ENCODE data around the gene CT47A1.
"Not testable (repeated sequence)": the region's sequence is repeated elsewhere in the genome, so short reads cannot be mapped to it uniquely, and the experiment has no call there.

The CT47A1 gene

DNA sequence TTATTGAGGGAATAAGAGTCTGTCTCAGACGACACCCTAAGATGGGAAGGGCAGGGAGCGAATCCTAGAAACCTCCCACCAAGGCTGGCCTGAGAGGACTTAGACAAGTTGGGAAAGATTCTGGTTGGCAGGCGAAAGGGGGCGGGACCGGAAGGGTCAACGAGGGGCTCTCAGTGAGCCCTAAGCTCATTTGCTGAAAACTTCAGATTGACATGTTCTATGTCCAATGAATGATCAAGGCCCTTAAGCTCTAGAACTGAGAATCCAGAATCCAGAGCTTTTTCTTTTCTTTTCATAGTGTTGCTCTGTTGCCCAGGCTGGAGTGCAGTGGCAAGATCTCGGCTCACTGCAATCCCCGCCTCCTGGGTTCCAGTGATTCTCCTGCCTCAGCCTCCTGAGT, at the start of gene CT47A1:
Gene CT47A1 (minus strand): TSS at position 101 of the 400 bp plus-strand sequence. CDS start 231 bp downstream, outside the sequence.
- DNase-seq, result not testable (repeated sequence)

DNA sequence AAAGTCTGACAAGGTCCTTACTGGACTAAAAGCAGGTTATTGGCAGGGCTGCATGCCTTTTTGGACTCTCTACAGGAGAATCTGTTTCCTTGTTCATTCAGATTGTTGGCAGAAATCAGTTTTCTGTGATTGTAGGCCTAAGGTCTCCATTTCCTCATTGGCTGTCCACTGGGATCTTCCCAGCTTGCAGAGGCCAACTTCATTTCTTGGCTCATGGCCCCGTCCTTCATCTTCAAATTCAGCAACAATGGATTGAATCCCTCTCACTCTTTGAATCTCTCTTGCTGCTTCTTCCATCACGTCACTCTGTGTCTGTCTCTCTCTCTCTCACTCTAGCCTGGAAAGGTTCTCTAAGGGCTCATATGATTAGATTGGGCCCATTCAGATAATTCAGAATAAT, 47.0 kb upstream of the CT47A1 start:
- no peak for DNase-seq

DNA sequence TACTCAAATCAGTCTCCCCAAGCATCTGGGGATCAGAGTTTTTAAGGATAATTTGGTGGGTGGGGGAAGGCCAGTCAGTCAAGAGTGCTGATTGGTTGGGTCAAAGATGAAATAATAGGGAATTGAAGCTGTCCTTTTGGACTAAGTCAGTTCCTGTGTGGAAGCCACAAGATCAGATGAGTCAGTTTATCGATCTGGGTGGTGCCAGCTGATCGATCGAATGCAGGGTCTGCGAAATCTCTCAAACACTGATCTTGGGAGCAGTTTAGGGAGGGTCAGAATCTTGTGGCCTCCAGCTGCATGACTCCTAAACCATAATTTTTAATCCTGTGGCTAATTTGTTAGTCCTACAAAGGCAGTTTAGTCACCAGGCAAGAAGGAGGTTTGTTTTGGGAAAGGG, 44.5 kb upstream of the CT47A1 start:
- DNase-seq, result no peak

DNA sequence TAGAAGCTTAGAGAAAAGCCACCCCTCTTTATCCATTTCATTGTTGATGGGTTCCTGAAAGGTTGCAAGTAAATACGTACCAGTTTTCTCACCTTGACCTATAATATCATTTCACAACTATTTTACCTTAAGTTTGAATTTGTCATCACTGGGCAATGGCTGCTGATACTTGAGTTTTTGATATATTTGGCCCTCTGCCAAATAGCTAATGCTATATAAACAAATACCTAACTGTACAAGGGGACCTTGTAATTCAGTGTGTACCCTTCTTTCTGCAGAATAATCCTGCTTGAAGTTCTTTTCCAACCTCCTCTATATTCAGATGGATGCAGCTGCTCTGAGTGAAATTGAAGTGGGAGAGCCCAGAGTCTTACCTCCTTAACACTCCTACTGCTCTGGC, 42.9 kb upstream of the CT47A1 start:
- peak in 1 of 3 experiments; percentile 26 for DNase-seq

DNA sequence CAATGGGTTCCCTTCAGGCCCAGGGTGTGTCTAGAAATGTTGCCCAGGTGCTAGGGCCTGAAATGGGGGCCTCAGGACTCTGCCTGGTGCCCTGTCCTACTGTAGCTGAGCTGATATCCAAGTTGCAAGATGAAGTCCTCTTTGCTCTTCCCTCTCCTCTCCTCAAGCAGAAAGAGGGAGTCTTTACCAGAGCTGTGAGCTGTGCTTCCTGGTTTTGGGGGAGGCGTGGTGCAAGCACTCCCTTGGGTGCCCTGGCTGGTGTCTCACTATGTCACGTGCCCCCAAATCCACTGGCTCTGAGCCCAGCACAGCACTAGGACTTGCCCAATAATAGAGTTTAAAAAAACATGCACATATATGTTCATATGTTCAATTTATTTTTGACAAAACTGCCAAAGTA, 29.3 kb upstream of the CT47A1 start:
- DNase-seq, result no peak

DNA sequence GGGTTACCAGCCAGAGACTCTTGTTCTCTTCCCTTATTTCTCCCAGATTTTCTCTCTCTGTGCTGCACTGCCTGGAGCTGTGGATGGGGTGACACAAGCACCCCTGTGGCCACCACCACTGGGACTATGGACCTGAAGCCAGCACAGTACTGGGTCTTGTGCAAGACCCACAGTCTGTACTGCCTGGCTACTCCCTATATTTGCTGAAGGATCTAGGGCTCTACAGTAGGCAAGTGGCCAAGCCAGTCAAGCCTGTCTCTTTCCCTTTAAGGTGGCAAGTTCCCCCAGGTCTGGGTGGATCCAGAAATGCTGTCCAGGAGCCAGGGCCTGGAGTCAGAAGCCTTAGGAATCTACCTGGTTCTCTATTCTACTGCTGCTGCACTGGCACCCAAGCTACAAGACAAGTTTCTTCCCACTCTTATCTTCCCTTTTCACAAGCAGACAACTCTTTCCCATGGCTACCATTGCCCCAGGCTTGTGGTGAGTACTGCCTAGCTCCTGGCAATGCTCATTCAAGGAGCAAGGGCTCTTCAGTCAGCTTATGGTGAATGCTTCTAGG, 28.4 kb upstream of the CT47A1 start:
- DNase-seq, result no peak

DNA sequence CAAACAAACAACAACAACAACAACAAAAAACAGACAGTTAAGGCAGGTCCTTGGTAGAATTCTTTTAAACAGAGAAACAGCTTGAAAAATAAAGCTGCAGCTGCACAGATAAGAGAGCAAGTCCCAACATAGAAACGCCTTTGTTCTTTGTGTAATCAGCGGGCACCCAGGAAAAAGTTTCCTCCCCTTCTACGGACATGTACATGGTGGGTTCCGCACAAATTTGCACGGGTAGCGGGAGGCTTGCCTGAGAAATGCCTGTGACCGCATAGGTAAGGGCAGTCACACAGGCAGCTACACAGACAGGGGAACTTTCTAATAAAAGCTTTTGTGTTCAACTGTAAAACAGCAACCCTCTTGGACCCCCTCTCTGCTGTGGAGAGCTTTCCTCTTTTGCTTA, 25.7 kb upstream of the CT47A1 start:
- DNase-seq, result no peak

DNA sequence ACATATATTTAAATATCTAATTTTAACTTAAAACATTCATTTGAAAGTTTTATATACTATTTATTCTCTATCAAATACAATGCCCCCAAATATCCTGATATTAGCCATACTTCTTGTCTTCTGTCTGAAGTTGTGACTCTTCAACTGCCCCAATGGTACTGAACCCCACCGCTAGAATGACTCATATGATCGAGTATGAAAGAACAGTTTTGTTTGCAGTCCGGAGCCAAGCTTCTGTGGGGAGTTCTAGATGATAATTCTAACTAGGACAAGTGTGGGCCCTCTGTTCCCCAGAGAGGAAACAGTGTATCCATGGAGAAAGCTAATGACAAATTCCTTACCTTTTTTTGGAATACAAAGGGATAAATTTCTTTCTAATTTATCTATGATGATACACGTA, 24.7 kb upstream of the CT47A1 start:
- peak in 1 of 3 experiments; percentile 16 for DNase-seq

DNA sequence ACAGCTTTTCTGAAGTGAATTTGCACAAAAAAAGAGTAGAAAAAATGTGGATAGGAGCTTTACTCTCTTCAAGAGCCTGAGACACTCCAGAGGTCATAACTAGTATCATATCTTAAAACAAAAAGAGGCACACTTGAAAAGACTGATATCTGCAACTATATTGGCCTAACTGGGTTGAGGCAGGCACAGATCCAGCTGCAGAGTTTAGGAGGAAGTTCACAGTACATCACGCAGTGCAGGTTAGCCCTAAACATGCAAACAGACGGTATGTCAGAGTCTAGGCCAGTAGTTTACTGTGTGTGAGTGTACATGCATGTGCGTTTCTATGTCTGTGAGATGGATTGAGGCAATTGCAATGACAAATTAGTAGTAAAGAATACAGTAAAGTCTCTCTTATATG, 24.2 kb upstream of the CT47A1 start:
- no peak for DNase-seq

DNA sequence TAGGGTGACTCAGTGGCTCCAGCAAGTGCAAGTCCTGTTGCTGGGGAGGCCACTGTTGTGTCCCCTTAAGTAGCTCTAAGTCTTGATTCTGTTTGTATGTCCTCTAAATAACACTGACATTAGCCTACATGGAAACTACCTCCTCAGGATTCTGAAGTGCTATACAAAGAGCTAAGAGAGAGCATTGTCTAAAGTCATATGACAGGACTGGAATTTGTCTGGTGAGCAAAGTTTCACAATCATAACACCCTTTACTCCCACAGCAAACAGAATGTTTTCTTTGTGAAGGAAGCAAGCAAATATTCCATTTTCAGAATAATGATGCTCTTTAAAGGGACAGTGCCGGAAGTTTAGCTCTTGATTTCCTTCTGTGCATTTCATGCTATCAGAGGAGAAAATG, 23.4 kb upstream of the CT47A1 start:
- DNase-seq, result no peak

DNA sequence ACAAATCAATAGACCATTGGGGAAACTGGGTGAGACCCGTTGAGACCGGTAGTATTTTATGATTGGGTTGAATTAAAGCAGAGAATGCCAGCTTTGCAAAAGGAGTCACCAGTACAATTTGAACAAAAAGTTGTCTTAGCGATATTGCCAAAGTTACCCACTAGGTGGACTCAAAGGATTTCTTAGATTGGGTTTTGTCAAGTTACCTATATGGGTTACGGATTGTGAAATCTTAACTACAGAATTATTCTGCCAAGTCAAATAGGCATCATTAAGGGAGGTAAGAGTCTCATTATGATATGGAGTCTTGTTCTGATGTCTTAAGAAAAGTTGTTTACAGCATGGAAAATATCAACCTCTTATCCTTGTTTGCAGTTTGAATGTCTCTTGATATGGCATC, 15.0 kb upstream of the CT47A1 start:
- peak in 1 of 3 experiments; percentile 24 for DNase-seq

DNA sequence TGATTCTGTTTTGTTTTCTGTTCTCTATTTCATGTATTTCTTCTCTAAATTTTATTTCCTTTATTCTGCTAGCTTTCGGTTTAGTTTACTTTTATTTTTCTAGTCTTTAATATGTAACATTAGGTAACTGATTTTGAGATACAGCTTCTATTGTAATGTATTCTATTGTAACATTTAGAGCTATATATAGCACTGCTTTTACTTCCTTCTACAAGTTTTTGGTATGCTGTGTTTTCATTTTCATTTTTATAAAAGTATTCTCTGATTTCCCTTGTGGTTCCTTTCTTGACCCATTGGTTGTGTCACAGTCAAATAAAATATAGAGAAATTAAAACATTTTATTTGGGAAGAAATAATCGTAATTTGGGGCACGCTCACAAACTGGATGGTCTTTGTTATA, 13.9 kb upstream of the CT47A1 start:
- DNase-seq, result no peak

DNA sequence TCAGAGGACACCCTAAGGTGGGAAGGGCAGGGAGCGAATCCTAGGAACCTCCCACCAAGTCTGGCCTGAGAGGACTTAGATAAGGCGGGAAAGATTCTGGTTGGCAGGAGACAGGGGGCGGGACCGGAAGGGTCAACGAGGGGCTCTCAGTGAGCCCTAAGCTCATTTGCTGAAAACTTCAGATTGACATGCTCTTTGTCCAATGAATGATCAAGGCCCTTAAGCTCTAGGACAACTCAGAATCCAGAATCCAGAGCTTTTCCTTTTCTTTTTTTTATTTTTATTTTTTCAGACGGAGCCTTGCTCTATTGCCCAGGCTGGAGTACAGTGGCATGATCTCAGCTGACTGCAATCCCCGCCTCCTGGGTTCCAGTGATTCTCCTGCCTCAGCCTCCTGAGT, 29.1 kb downstream of the CT47A1 start, which contains the start of gene CT47A7:
Gene CT47A7 (minus strand): TSS at position 101 of the 400 bp plus-strand sequence. CDS start 255 bp downstream, outside the sequence.
- not testable (repeated sequence) for DNase-seq

All from NCI-H1417 (cell line).